IPS-18c (cell line): ENCODE measurements around the gene PALM2AKAP2.

Experiments used
- H3K4me3 ChIP-seq: 2 replicates; pipeline ENCODE4 v1.7.0; 2013; ENCODE audit warnings: low read depth, mild to moderate bottlenecking, low read length, moderate library complexity; ENCODE audit not compliant: insufficient read depth
- H3K9me3 ChIP-seq: one replicate; pipeline ENCODE4 v1.6.1; 2013; ENCODE audit warnings: mild to moderate bottlenecking, low read length, moderate library complexity; ENCODE audit not compliant: control insufficient read depth, insufficient read depth

Gene PALM2AKAP2

DNA sequence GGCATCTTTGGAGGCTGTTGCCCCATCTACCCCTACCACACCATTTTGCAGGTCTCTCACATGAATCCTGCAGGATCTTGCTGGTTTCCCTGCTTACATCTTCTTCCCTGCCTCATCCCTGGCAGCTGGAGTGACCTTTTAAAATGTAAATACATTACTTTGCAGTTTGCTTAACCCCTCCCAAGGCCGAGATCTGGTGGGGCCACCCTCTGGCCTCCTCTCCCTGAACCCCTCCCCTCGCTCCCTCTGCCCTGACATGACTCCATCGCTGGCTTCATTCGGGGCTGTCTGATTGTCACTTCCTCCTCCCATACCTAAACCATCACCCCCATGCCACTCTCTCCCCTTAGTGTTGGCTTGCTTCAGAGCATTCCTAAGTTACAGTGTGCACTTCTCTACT, 12.6 kb upstream of the PALM2AKAP2 start:
- Histone ChIP-seq H3K9me3 (no peaks in the 10 kb centered on the region), H3K4me3 (peak overlapping the region; percentile 2; the same call in 1 of the 2 replicates)

GRCh38 chr9:109767814-109768213, 12.2 kb upstream of the PALM2AKAP2 start:
- Histone ChIP-seq H3K9me3 (no peaks in the 10 kb centered on the region), H3K4me3 (0 out of 2 replicates have a peak overlapping the region, but pooled peaks have one; percentile 2)

DNA sequence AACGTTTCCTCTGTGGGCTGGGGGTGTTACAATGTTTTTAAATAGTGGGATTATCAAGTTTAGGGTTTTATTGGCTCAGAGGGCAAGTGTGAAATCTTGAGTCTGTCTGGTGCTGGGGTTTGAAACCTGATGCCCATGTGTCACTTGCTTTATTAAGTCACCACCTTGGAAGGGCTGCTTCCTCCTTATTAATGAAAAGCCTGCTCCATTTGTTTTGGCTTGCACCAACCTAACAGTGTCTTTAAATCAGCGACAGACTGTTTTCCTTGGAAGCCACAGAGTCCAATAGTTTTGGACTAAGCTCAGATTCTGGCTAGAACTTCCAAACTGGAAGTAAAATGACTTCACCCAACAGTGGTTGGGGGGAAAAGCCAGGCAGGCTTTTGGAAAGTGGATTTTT, 10.7 kb upstream of the PALM2AKAP2 start:
- no peaks in the 10 kb centered on the region for H3K9me3 ChIP-seq
- no peak overlapping the region for H3K4me3 ChIP-seq

DNA sequence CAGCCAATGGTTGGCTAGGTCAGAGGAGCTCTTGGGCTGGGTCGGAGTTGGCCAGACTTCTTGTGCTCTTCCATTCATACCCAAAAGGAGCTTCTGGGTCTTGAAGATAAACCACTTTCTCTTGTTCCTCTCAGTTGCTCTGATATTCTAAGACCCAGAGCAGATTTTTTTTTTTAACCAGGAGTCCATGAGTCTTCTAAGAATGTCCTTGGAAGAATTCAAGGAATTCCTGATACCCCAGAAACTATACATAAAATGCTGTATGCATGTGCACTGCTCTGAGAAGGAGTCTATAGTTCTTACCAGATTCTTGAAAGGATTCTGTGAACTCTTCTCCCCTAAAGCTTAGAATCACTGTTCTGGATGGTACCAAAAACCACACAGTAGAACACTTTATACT, 9.9 kb upstream of the PALM2AKAP2 start:
- H3K9me3 ChIP-seq, result no peaks in the 10 kb centered on the region
- H3K4me3 ChIP-seq, result no peak overlapping the region

- H3K9me3 ChIP-seq, result no peaks in the 10 kb centered on the region
- H3K4me3 ChIP-seq, result no peak overlapping the region
Measured at GRCh38 chr9:109771087-109771486, 8.9 kb upstream of the PALM2AKAP2 start.

DNA sequence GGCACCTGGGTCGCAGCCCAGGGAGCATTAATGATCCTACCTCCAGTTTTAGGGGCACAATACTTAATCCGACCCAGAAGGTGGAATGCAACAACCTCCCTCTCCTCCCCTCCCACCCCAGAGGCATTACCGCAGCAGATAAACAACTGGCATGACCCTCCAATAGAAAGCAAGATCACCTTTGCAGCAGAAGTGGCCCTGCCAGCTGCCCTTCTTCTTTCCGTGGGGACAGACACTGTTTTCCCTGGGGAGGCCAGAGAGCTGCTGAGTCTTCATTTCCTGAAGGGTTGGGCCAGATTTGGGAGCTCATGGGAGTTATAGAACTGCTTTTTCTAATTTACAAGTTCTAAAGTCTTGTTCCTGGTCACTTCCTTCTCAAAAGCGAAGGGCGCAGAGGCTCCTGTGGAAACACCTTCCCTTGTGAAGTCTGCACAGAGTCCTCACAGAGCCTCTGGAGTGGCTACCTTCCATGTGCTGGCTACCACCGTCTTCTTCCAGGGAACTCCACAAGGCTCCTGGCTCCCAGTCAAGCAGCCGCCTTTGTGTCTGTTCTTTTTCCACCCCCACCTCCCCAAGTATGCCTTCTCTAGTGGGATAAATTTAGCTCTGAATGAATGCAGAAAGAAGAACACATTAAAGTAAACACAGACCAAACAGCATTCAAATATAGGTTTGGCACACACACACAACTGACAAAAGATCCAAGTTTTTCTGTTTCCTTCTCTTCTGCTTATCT, 8.0 kb upstream of the PALM2AKAP2 start:
- Histone ChIP-seq H3K9me3 (no peaks in the 10 kb centered on the region), H3K4me3 (no peak overlapping the region)

DNA sequence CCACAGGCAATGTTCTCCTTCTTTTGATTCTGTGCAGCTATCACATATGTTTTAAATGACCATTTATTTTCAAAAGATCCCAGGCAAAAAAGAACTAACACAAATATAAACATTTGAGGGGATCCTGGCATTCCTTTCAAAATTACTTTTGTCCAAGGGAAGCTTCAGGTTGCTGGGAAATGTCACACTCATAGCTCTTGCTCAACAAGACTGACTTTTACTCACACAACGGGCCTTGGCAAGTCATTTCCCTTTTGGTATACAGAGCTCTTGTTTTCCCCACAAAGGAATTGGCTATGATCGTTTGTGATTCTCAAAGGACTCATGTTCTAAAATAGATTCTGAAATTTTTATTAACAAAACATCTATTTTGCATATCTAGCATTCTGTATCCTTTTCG, 4.5 kb upstream of the PALM2AKAP2 start:
- Histone ChIP-seq H3K4me3 (no peak overlapping the region), H3K9me3 (no peaks in the 10 kb centered on the region)

GRCh38 chr9:109776391-109776790, 3.6 kb upstream of the PALM2AKAP2 start:
- H3K9me3 ChIP-seq, result no peaks in the 10 kb centered on the region

DNA sequence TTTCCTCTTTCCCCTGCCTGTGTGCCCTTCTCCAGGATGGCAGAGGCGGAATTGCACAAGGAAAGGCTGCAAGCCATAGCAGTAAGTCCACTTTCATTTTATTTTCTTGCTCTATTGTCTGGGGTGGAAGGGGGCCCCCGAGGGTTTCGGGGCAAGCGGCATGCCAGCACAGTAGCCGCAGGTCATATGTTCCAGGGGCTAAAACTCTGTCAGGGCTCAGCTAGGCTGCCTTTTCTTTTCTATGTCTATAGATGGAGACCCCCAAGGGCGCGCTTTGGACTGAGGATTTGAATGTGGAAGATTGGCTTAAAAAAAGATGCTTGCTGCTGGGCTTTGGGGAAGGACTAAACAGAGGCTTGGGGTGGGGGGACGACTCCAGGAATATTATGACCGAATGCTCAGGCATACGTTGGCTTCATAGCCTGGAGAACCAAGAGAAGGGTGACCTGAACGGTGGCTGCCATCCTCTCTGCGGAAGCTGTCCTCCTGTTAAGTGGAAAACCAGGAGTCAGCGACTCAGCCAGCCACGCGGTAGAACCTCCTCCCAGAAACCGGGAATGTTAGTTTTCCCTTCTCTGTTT, 545 bp downstream of the PALM2AKAP2 start:
- Histone ChIP-seq H3K9me3 (no peaks in the 10 kb centered on the region), H3K4me3 (peak overlapping the region; percentile 60)

More at GRCh38 chr9:109776391-109776790, 3.6 kb upstream of the PALM2AKAP2 start:
- H3K4me3 ChIP-seq, result no peak overlapping the region

- no peaks in the 10 kb centered on the region for H3K9me3 ChIP-seq
- H3K4me3 ChIP-seq, result peak overlapping the region; percentile 60
Measured at GRCh38 chr9:109781086-109781485, 1.1 kb downstream of the PALM2AKAP2 start.

- Histone ChIP-seq H3K4me3 (no peak overlapping the region), H3K9me3 (no peaks in the 10 kb centered on the region)
Measured at GRCh38 chr9:109781541-109782197, 1.7 kb downstream of the PALM2AKAP2 start.

DNA sequence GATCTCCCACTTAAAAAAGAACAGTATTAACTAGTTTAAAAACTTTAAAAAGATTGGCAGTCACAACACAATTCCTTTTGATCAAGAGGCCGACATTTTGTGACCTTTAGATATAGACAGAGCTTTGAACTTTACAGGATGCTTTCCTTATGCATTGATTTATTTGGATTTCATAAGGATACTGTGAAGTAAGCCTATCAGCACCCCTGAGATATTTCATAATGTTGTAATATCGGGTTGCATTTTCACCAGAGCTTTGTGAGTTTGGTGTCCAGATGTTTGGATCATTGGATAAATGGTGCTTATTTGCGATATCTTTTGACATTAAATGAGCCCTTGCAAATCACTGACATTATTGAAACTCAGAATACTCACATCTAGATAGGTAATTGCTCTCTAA, 7.7 kb downstream of the PALM2AKAP2 start:
- H3K9me3 ChIP-seq, result no peaks in the 10 kb centered on the region

GRCh38 chr9:109789556-109789955, 9.6 kb downstream of the PALM2AKAP2 start:
- Histone ChIP-seq H3K4me3 (no peak overlapping the region), H3K9me3 (no peaks in the 10 kb centered on the region)

More for the DNA sequence above, 7.7 kb downstream of the PALM2AKAP2 start:
- H3K4me3 ChIP-seq, result no peak overlapping the region

DNA sequence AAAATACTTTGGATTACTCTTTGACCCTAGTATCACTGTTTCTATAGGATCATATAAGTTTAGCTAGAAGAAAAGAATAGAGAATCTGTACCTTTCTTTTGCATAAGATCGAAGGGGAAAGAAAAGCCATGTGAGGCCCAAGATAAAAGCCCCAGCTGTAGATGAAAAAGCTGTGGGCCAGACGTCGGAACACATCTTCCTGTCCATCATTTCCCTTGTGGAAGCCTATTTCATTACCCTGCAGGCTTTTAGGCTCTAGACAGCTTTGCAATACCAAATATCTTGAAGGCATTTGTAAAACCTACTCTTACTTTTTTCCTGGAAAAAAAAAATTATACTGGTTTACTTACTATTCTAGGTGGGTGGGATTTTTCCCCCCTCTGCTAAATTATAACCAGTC, 10.0 kb downstream of the PALM2AKAP2 start:
- H3K4me3 ChIP-seq, result no peak overlapping the region
- no peaks in the 10 kb centered on the region for H3K9me3 ChIP-seq

GRCh38 chr9:109791003-109791677, 11.1 kb downstream of the PALM2AKAP2 start:
- no peaks in the 10 kb centered on the region for H3K9me3 ChIP-seq
- H3K4me3 ChIP-seq, result no peak overlapping the region

- Histone ChIP-seq H3K9me3 (no peaks in the 10 kb centered on the region), H3K4me3 (no peak overlapping the region)
Measured at GRCh38 chr9:109791747-109792146, 11.7 kb downstream of the PALM2AKAP2 start.

GRCh38 chr9:109792951-109793546, 13.1 kb downstream of the PALM2AKAP2 start:
- H3K4me3 ChIP-seq, result no peak overlapping the region
- no peaks in the 10 kb centered on the region for H3K9me3 ChIP-seq
